ENCODE results near the gene OPA3. TPM values are rescaled to one million over a fixed set of nuclear protein-coding genes. Genes with fewer than 3 reads are reported as not detected.
A peak's percentile ranks its signal among the peaks of the same experiment; 100 is the strongest.

The OPA3 gene
- total RNA-seq, 1 donor from 2014 or later = 6.6 TPM

DNA sequence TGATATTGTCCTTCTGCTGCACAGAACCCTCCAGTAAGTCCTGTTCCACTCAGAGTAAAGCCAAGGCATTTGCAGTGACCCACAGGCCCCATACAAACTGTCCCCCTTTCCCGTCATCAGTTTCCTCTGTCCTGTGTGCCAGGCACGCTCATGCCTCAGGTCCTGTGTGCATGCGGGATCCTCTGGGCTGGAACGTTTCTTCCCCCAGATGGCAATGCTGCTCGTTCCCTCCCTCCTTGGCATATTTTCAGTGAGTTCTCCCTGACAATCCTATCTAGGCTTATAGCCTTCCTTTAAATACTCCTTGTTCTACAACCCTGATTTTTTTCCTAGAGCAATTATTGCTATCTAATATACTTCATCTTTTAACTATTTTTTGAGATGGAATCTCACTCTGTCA lies 5.7 kb downstream of the OPA3 start:
- no peaks in the 10 kb centered on the region for H3K27me3 ChIP-seq
- H3K4me1 ChIP-seq = peaks cover 40% of the 10 kb centered on the region
- H3K27ac ChIP-seq = peak overlapping the region; percentile 43
- TF ChIP-seq, protein P1, sequence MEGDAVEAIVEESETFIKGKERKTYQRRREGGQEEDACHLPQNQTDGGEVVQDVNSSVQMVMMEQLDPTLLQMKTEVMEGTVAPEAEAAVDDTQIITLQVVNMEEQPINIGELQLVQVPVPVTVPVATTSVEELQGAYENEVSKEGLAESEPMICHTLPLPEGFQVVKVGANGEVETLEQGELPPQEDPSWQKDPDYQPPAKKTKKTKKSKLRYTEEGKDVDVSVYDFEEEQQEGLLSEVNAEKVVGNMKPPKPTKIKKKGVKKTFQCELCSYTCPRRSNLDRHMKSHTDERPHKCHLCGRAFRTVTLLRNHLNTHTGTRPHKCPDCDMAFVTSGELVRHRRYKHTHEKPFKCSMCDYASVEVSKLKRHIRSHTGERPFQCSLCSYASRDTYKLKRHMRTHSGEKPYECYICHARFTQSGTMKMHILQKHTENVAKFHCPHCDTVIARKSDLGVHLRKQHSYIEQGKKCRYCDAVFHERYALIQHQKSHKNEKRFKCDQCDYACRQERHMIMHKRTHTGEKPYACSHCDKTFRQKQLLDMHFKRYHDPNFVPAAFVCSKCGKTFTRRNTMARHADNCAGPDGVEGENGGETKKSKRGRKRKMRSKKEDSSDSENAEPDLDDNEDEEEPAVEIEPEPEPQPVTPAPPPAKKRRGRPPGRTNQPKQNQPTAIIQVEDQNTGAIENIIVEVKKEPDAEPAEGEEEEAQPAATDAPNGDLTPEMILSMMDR (IDR thresholded peaks at IDR 0.05) = no peak
- TF ChIP-seq POLR2AphosphoS5 (IDR thresholded peaks at IDR 0.05; ENCODE audit: insufficient read depth in 1 of 2, low read depth in 1 of 2) (no peak), POLR2A (IDR thresholded peaks at IDR 0.05) (no peak)
- DNase-seq (ENCODE audit: extremely low spot score in 2 of 2) = no peak
- H3K36me3 ChIP-seq = no peaks in the 10 kb centered on the region
- H3K9me3 ChIP-seq = no peaks in the 10 kb centered on the region
- no peak overlapping the region for H3K4me3 ChIP-seq
- intact Hi-C loops (cut with DNase I) = no loop called here

DNA sequence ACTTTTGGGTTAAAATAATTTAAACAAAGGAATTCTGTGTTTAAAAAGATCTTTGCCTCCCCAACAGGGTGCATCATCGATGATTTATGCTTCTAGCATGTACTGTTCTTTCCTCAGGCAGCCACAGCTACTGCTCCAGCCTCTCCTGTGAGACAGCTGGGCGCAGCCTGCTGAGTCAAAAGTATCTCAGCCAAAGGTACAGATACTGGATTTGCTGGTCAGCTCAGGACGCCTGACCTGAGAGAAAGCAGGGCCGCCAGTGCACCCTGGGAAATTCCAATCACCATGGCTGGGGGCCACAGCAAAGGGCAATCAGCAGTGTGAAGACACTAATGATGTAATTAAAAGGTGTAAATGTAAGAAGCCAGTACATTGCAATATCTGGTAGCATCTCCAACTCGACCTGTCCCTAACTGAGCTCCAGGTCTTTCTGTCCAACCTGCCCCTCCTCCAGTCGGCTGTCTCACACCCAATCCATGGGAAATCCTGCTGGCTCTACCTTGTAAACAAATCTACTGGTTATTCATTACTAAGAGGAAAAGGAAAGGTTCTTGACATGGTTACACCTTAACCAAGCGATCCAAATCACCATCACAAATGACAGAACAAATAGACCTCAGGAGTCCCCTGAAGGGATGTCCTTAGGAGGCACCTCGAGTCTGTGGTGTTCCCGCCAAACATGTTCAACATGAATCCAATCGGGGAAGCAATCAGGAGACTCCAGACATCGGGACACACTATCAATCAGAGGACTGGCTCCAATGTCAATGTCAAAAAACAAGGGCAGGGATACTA lies 7.3 kb downstream of the OPA3 start:
- intact Hi-C loops (cut with DNase I) = no loop called here
- peaks cover 34% of the 10 kb centered on the region for H3K4me1 ChIP-seq

DNA sequence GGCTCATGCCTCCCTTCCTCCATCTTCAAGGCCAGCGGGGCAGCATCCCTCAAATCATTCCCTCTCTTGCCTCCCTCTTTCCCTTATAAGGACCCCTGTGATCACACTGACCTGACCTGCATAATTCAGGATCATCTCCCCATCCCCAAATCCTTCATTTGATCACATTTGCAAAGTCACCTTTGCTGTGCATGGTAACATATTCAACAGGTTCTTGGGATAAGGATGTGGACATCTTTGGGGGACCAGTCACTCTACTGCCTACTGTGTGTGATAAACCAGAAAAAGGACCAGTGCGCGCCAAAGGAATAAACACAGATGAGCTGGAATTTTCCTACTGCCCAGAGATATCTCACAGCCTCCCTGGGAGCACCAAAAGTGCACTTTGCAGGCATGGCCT lies 7.9 kb downstream of the OPA3 start:
- H3K36me3 ChIP-seq = no peaks in the 10 kb centered on the region
- H3K9me3 ChIP-seq = no peaks in the 10 kb centered on the region
- H3K27me3 ChIP-seq = no peaks in the 10 kb centered on the region
- no peak for DNase-seq (ENCODE audit: extremely low spot score in 2 of 2)
- H3K4me1 ChIP-seq = peaks cover 34% of the 10 kb centered on the region
- intact Hi-C loops (cut with DNase I) = no loop called here
- H3K27ac ChIP-seq = peak overlapping the region; percentile 33
- TF ChIP-seq, protein P1 (IDR thresholded peaks at IDR 0.05) = no peak
- no peak for TF ChIP-seq POLR2A (IDR thresholded peaks at IDR 0.05)
- TF ChIP-seq POLR2AphosphoS5 (IDR thresholded peaks at IDR 0.05; ENCODE audit: insufficient read depth in 1 of 2, low read depth in 1 of 2) = no peak
- no peak overlapping the region for H3K4me3 ChIP-seq

More for the DNA sequence above, 7.3 kb downstream of the OPA3 start:
- Histone ChIP-seq H3K27me3 (no peaks in the 10 kb centered on the region), H3K9me3 (no peaks in the 10 kb centered on the region), H3K4me3 (no peak overlapping the region), H3K27ac (peak overlapping the region; percentile 43), H3K36me3 (no peaks in the 10 kb centered on the region)
- TF ChIP-seq POLR2A (IDR thresholded peaks at IDR 0.05) = no peak
- TF ChIP-seq POLR2AphosphoS5 (IDR thresholded peaks at IDR 0.05; ENCODE audit: insufficient read depth in 1 of 2, low read depth in 1 of 2) = peak in 1 of 2 donors; percentile 57
- TF ChIP-seq, protein P1 (IDR thresholded peaks at IDR 0.05) = peak in 1 of 3 experiments; percentile 3
- no peak for DNase-seq (ENCODE audit: extremely low spot score in 2 of 2)

DNA sequence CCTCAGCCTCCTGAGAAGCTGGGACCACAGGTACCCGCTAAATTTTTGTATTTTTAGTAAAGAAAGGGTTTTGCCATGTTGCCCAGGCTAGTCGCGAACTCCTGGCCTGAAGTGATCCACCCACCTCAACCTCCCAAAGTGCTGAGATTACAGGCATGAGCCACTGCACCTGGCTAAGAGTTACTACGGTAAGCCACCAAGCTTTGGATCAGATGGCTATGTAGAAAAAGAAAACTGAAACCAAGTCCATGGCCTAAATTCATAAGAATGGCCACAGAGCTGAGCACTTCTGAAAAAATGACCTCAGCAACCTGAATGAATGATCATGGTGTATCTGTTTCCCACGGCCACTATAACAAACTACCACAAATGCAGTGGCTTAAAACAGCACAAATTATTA lies 9.4 kb downstream of the OPA3 start:
- TF ChIP-seq POLR2AphosphoS5 (IDR thresholded peaks at IDR 0.05; ENCODE audit: insufficient read depth in 1 of 2, low read depth in 1 of 2) (no peak), POLR2A (IDR thresholded peaks at IDR 0.05) (no peak)
- TF ChIP-seq, protein P1 (IDR thresholded peaks at IDR 0.05) = no peak
- no peak for DNase-seq (ENCODE audit: extremely low spot score in 2 of 2)
- no peaks in the 10 kb centered on the region for H3K27me3 ChIP-seq
- no peak overlapping the region for H3K4me3 ChIP-seq
- no peaks in the 10 kb centered on the region for H3K36me3 ChIP-seq
- H3K27ac ChIP-seq = no peak overlapping the region
- intact Hi-C loops (cut with DNase I) = no loop called here
- peaks cover 34% of the 10 kb centered on the region for H3K4me1 ChIP-seq
- no peaks in the 10 kb centered on the region for H3K9me3 ChIP-seq

DNA sequence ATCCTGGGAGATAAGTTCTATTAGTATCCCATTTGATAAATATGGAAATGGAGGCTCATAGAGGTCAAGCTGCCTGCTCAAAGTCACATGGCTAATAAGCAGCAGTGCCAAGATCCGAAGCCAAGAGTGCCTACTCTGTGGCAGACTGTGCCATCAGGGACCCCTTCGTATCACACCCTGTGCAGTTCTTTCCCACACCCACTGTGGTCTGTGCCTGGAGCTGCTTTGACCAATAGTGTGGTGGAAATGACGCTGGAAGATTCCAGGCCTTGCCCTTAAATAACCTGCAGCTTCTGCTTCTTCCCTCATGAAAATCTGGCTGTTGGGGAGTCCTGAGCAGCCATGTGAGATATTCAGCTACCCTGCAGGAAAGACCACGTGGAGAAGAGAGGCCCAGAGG lies 10.1 kb downstream of the OPA3 start:
- Histone ChIP-seq H3K4me1 (peaks cover 40% of the 10 kb centered on the region), H3K9me3 (no peaks in the 10 kb centered on the region), H3K27me3 (no peaks in the 10 kb centered on the region), H3K36me3 (no peaks in the 10 kb centered on the region), H3K4me3 (no peak overlapping the region), H3K27ac (no peak overlapping the region)
- no peak for DNase-seq (ENCODE audit: extremely low spot score in 2 of 2)
- intact Hi-C loops (cut with DNase I) = no loop called here
- TF ChIP-seq POLR2A (IDR thresholded peaks at IDR 0.05) = no peak
- TF ChIP-seq, protein P1 (IDR thresholded peaks at IDR 0.05) = no peak
- no peak for TF ChIP-seq POLR2AphosphoS5 (IDR thresholded peaks at IDR 0.05; ENCODE audit: insufficient read depth in 1 of 2, low read depth in 1 of 2)
